ENCODE results near the gene RUNX3.
"Not testable (repeated sequence)": the region's sequence is repeated elsewhere in the genome, so short reads cannot be mapped to it uniquely, and the experiment has no call there.

Gene RUNX3

GRCh38 chr1:24930260-24931145 lies at the start of gene RUNX3:
Gene RUNX3 (minus strand): TSS chr1:24930276. CDS start chr1:24929868, 408 bp downstream.
- peak; percentile 84 to 87 for DNase-seq (ENCODE audit: low read depth in 2 of 2)

DNA sequence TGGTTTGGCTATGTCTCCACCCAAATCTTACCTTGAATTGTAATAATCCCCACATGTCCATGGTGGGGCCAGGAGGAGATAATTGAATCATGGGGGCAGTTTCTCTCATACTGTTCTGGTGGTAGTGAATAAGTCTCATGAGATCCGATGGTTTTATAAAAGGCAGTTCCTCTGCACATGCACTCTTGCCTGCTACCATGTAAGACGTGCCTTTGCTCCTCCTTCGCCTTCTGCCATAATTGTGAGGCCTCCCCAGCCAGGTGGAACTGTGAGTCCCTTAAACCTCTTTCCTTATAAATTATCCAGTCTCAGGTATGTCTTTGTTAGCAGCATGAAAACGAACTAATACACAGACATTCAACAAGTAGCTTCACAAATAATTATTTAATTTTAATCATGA lies 49.2 kb upstream of the RUNX3 start:
- not testable (repeated sequence) for DNase-seq (ENCODE audit: low read depth in 2 of 2)

DNA sequence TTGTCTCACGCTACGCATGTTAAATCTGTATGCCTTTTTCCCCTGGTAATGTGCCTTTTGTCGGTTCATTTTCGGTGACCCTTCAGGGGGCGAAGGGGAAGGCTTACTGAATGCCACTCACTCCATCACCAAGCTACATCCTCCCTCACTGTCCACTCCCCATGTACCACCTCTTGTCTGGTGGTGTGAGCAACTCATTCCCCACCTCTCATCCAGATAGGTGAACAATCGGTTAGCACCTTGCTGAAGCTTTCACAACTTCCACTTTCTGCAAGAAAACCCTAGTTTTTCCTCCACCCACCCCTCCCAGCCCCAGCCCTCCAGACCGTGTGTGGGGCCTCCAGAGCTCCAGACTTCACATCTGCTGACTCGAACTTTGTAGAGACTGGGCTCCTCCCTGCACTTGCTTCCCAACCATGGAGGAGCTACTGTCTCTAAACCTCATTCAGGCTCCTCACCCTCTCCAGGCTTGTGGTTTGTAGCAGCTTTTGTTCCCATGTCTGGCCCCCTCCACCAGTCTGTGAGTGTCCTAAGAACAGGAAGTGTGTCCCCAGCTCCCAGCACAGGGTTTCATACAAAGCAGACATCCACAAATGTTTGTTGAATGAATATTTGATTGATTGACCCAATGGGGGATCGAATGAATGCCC lies 48.4 kb upstream of the RUNX3 start:
- DNase-seq (ENCODE audit: low read depth in 2 of 2): no peak

GRCh38 chr1:24975391-24975790 lies 45.3 kb upstream of the RUNX3 start:
- no peak for DNase-seq (ENCODE audit: low read depth in 2 of 2)

DNA sequence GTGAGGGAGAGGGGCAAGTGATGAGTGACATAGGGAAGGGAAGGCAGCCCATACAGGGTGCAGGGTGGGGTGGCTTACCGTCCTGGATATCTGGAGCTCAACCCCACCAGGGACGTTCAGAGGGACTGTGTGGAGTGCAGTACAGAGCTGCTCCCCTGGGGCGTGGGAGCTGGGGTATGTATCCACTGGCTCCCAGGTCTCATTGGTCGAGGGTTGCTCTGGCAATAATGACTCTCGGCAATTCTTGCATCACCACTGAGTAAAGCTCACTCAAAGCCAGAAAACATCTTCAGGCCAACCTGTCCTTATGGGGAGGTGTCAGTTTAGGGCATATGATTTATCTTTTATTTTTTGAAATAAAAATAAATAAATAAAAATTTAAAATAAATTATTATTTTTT lies 43.2 kb upstream of the RUNX3 start:
- DNase-seq (ENCODE audit: low read depth in 2 of 2): no peak

DNA sequence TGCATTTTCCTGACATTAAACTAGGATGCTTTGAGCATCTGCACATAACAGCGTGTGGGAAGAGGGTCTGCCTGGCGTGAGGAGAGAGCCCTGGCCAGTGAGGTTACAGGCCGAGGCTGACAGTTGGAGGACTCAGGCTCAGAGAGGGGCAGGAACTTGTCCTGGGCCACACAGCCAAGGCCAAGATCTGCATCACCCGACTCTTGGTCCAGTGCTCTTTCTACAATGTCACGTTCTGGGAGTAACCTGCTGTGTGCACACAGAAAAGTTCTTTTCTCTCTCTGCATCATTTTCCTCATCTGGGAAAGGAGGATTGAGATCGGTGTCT lies 42.8 kb upstream of the RUNX3 start:
- no peak for DNase-seq (ENCODE audit: low read depth in 2 of 2)

DNA sequence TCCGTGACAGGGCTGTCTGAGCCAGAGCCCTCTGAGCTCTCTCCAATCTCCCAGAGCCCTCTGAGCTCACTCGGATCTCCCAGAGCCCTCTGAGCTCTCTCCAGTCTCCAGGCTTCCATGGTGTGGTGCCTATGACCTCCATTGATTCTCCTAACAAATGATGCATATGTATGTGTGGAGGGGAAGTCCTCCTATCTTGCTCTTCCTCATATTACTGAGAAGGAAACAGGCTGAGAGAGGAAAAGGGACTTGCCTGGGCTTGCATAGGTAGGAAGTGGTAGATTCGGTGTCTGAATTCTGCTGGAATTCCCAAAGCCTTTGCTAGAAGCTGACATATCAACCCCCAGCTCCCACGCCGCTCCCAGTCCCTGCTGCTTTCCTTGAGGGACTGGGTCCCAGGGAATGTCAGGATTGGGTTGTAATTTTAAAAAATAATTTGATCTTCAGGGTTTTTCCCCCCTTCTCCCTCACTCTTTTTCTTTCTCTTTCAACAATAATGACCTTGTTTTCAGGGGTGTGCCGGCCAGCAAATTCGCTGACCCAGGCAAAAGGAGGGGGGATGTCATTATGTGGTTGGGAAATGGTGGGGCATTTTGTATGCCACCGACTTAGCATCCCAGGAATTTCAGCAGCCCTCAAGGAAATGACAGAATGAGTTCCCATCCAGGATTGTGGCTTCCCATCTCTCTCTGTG lies 42.3 kb upstream of the RUNX3 start:
- DNase-seq (ENCODE audit: low read depth in 2 of 2): no peak

- no peak for DNase-seq (ENCODE audit: low read depth in 2 of 2)
These were observed 41.1 kb upstream of the RUNX3 start for GRCh38 chr1:24970926-24971875.

- no peak for DNase-seq (ENCODE audit: low read depth in 2 of 2)
These were observed 40.3 kb upstream of the RUNX3 start for GRCh38 chr1:24970399-24970753.

DNA sequence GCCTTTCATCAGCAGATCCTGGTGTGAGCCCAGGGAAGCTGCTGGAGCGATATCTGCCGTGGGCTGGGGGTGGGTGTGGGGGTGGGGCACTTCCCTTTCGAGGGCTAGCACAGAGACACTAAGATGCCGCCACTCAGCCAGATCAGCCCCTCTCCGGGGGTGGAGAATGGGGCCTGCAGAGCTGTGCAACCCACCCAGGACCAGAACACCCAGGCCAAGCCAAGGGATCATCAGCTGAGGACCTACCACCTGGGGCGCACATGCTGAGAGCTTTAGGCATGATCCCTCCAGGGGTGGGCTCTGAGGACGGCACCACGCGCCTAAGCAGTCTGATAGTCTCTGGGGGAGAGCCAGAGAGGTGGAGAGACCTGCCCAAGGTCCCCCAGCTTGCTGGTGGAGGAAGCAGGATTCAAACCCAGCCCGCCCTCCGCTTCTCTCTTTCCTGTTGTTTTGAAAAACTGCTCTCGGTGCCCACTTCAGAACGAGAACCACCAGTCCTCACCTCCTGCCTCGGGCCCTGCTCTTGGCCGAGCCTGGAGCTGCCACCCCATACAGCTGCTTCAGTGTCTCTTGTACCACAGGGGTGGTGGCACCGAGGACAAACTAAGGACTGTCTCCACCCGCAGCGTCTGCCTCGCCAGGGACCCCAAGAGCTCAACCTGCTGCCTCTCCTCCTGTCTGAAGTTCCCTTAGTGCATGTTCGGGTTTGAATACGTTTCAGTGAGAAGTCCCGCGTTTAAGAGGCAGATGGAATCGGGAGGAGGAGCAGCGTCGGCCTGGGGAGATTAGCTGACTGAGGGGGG lies 39.7 kb upstream of the RUNX3 start:
- no peak for DNase-seq (ENCODE audit: low read depth in 2 of 2)

- DNase-seq (ENCODE audit: low read depth in 2 of 2): no peak
These were observed 39.0 kb upstream of the RUNX3 start for GRCh38 chr1:24968941-24969585.

DNA sequence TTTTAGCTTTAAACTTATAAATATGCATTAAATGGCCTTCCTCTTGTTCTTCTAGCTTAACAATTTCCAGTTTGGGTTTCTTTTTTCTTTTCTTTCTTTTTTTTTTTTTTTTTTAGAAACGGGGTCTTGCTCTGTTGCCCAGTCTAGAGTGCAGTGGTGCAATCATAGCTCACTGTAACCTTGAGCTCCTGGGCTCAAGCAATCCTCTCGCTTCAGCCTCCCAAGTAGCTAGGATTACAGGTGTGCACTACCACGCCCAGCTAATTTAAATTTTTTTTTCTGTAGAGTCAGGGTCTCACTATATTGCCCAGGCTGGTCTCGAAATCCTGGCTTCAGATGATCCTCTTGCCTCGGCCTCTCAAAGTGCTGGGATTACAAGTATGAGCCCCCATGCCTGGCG lies 37.9 kb upstream of the RUNX3 start:
- DNase-seq (ENCODE audit: low read depth in 2 of 2): no peak

DNA sequence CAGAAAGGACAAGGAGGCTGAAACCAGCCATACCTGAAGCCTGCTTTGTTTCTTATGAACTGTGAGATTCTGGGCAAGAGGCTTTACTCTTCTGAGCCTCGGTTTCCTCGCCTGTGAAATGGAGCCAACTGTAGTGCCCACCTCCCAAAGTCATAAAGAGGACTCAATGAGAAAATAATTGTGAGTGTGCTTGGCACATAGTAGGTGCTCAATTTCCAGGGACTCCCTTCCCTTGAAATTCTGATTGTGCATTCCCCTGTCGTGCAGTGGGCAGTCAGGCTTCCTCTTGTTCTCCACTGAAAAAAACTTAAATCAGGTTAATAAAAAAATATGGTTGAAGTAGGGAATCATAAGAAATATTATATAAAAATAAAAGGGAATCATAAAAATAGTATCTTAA lies 37.5 kb upstream of the RUNX3 start:
- no peak for DNase-seq (ENCODE audit: low read depth in 2 of 2)

DNA sequence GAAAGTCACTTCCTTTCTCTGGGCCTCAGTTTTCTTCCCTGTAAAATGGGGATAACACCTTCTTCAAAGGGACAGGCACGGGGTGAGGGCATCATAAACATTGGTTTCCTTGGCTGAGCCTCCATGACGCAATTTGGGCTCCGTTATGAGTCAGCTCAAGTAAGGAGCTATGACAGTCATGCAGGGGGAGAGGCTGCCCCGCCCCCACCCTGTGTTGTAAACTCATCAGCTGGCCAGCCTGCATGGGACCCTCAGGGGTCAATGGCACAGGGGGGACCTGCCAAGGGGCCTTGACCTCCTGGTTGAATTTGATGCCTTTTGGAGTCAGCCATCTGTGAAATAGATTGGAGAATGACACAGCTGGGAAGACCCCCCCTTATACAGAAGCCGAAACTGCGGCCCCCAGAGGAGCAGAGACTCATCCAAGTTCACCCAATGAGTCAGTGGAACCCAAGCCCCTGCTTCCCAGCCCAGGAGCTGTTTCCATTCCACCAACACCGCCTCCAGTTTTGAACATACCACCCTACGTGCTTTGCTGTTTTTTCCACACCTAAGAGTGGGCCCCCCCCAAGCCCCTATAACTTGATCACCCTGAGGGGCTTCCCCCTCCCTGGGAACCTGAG lies 36.8 kb upstream of the RUNX3 start:
- peak; percentile 52 to 80 for DNase-seq (ENCODE audit: low read depth in 2 of 2)

GRCh38 chr1:24966121-24966723 lies 36.1 kb upstream of the RUNX3 start:
- DNase-seq (ENCODE audit: low read depth in 2 of 2): no peak

DNA sequence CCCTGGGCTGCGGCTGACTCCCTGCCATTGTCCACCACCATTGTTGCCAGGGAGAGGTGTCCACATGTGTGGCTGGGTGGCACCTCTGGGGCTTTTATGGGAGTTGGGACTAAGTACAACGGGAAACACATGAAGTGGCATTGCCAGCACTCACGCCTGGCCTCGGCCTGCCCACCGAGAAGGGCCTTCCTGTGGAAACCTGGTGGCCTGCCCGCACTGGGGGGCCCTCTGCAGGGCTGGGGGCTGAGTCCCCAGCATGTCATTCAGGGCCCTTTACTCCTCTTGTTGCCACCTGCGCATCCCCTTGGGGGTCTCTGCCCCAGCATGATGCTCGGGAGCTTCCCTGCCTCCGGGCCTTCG lies 35.5 kb upstream of the RUNX3 start:
- no peak for DNase-seq (ENCODE audit: low read depth in 2 of 2)

DNA sequence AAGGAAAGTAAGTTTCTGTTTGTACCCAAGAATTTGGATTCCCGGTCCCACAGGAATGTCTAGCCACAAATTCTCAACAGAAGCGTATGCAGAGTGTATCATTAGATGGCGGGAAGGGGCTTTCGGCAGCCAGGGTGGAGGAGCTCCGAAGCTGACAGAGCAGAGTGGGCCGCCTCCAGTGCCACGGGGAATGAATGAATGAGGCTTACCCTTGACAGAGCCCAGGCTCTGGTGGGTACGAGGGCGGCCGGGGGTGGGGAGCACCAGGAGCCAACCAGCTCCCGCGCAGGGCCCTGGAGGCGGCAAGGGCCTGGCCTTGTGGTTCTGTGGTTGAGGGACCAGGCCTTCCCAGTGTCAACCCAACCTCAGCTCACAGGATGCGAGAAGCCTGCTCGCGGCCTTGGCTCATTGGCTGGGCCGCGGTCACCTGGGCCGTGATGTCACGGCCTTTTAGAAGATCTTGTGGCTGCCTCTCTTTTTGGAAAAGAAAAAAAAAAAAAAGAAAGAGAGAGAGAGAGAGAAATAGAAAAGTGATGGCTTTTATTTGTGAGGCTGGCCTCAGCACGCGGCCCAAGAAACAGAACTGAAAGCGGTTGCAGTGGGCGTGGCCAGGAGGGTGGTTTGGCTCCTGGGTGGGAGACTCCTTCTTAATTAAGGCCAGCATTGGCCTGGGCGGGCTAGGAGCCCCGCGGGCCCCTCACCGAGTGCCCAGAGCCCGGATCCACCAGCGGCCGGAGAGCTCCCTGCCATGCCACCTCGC lies 34.9 kb upstream of the RUNX3 start:
- peak; percentile 72 to 90 for DNase-seq (ENCODE audit: low read depth in 2 of 2)

DNA sequence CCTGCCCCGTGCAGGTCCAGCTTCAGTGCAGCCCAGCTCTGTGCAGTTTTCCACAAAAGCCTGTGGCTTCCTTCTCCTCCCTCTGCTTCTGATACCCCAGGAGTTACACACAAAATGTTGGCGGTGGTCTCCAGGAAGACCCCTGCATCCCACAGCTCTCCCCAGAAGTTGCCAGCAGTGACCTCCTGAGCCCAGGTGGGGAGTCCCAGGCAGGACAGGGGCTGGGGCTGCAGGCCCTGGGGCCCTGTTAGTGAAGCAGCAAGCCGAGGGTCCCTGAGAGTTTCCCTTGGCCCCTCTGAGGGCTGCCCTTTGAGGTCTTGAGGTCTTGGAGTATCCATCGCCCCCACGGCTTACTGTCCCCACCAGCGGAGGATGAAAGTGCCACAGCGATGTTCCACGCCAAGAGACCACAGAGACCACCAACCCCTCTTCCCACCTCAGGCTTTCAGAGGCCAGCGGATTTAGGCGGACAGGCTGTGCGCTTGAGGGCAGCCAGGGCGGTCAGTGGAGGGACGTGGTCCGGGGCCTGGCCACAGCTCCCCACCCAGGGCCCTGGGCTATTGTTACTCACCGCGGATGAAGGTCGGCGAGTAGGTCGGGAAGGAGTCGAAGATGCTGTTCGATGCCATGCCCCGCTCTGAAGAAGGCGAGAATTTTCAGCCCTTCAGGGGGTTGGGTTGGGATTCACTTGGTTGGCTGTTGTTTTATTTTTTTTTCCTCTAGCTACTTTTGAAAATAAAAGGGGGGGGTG lies 34.0 kb upstream of the RUNX3 start:
- no peak for DNase-seq (ENCODE audit: low read depth in 2 of 2)
